ENCODE data around the gene ALKBH2.
"Not testable (repeated sequence)": the region's sequence is repeated elsewhere in the genome, so short reads cannot be mapped to it uniquely, and the experiment has no call there.

Gene ALKBH2

DNA sequence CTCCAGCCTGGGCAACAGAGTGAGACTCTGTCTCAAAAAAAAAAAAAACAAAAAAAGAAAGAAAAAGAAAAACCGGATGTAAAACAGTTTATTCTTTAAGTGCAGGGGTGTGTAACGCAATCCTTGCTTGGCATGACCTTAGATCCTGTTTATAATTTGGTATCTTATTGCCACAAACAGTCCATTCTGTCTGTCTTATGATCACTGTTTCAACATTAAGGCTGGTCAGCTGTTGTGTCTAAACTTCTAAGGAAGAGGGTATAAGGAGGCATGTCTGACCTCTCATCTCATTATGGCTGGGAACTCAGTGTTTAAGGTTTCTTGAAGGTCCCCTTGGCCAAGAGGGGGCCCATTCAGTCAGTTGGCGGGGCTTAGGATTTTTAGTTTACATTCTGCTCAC, 44.6 kb downstream of the ALKBH2 start:
- not testable (repeated sequence) for DNase-seq (ENCODE audit: low spot score); H3K4me3 Mint-ChIP-seq; H3K27ac Mint-ChIP-seq; H3K9me3 Mint-ChIP-seq; H3K27me3 Mint-ChIP-seq (ENCODE audit: low read depth); H3K36me3 Mint-ChIP-seq (ENCODE audit: low read depth); H3K4me1 Mint-ChIP-seq (ENCODE audit: low read depth)

- Mint-ChIP-seq H3K27ac (no peak overlapping the region), H3K36me3 (ENCODE audit: low read depth) (peaks cover 3% of the 10 kb centered on the region), H3K4me1 (ENCODE audit: low read depth) (peaks cover 5% of the 10 kb centered on the region), H3K4me3 (no peak overlapping the region), H3K9me3 (no peaks in the 10 kb centered on the region), H3K27me3 (ENCODE audit: low read depth) (peaks cover 12% of the 10 kb centered on the region)
- DNase-seq (ENCODE audit: low spot score), result no peak
Observed at GRCh38 chr12:109047081-109047805, 46.0 kb downstream of the ALKBH2 start.

- H3K4me3 Mint-ChIP-seq, result no peak overlapping the region
- peaks cover 12% of the 10 kb centered on the region for H3K27me3 Mint-ChIP-seq (ENCODE audit: low read depth)
- H3K4me1 Mint-ChIP-seq (ENCODE audit: low read depth), result peaks cover 2% of the 10 kb centered on the region
- no peak overlapping the region for H3K27ac Mint-ChIP-seq
- H3K9me3 Mint-ChIP-seq, result no peaks in the 10 kb centered on the region
- H3K36me3 Mint-ChIP-seq (ENCODE audit: low read depth), result no peaks in the 10 kb centered on the region
- DNase-seq (ENCODE audit: low spot score), result no peak
Observed at GRCh38 chr12:109044241-109044640, 49.0 kb downstream of the ALKBH2 start.
